Naive thymus-derived CD8-positive, alpha-beta T cell (primary cell): ENCODE data around the gene CAPS. TPM values are rescaled to one million over a fixed set of nuclear protein-coding genes. Genes with fewer than 3 reads are reported as not detected.

ENCODE experiments used
- ATAC-seq, 2 donors: fragments of 150-1000 bp; cut with Tn5 transposase in 1 of 2; sonication (Bioruptor Pico), chemical (Tn5 transposase) in 1 of 2; 1 replicate in 1 of 2; 2 replicates in 1 of 2; pipeline ENCODE4 v1.10.0; 2021; ENCODE audit warnings: mild to moderate bottlenecking in 2 of 2, moderate library complexity in 2 of 2
- POLR2A ChIA-PET: fragments of 350-600 bp; sonication (Branson Sonifier 250); formaldehyde crosslinking; loops from one replicate; lab custom pipeline; 2021; ENCODE audit warnings: antibody characterized with exemption; lab: Charles Lee
- DNase-seq, 10 donors: peaks; one replicate each; pipeline versions ENCODE4 v3.0.0 to v3.0.0-alpha.2; 2020 to 2022
- H3K27ac Mint-ChIP-seq, 10 donors: one replicate each; pipeline ENCODE4 v1.8.0; 2020 to 2022; ENCODE audit warnings: mild to moderate bottlenecking in 10 of 10, mixed read lengths in 10 of 10, moderate library complexity in 4 of 10, inconsistent platforms in 1 of 10
- H3K27me3 Mint-ChIP-seq, 5 donors: one replicate each; pipeline ENCODE4 v1.8.0; 2021 to 2022; ENCODE audit warnings: mixed read lengths in 5 of 5
- H3K36me3 Mint-ChIP-seq, 3 donors: one replicate each; pipeline ENCODE4 v1.8.0; 2020 to 2022; ENCODE audit warnings: mixed read lengths in 3 of 3, mild to moderate bottlenecking in 2 of 3, inconsistent platforms in 1 of 3
- H3K4me1 Mint-ChIP-seq, 4 donors: one replicate each; pipeline ENCODE4 v1.8.0; 2021 to 2022; ENCODE audit warnings: mixed read lengths in 4 of 4
- H3K4me3 Mint-ChIP-seq, 10 donors: one replicate each; pipeline ENCODE4 v1.8.0; 2020 to 2022; ENCODE audit warnings: mild to moderate bottlenecking in 10 of 10, mixed read lengths in 10 of 10, moderate library complexity in 6 of 10, inconsistent platforms in 1 of 10
- H3K9me3 Mint-ChIP-seq, 9 donors: one replicate each; pipeline ENCODE4 v1.8.0; 2020 to 2022; ENCODE audit warnings: mixed read lengths in 9 of 9, mild to moderate bottlenecking in 3 of 9, inconsistent platforms in 1 of 9, moderate library complexity in 1 of 9
- polyA plus RNA-seq, 3 donors: library from polyadenylated mRNA; unstranded; fragments of 300-500 nt; fragmentation: Illumina TruSeq; gene quantifications; one replicate each; pipeline ENCODE4 v1.2.3, GENCODE V29; 2021
- total RNA-seq, 8 experiments: library from RNA in 2 of 8; stranded (reverse) in 2 of 8; gene quantifications; one replicate each; pipeline ENCODE4 v1.2.3 and lab custom pipeline; 2021 to 2026

The CAPS gene
- total and polyA plus RNA-seq, 5 experiments from 2014 or later: 1.3 to 58.3 (median 2.8) TPM

DNA sequence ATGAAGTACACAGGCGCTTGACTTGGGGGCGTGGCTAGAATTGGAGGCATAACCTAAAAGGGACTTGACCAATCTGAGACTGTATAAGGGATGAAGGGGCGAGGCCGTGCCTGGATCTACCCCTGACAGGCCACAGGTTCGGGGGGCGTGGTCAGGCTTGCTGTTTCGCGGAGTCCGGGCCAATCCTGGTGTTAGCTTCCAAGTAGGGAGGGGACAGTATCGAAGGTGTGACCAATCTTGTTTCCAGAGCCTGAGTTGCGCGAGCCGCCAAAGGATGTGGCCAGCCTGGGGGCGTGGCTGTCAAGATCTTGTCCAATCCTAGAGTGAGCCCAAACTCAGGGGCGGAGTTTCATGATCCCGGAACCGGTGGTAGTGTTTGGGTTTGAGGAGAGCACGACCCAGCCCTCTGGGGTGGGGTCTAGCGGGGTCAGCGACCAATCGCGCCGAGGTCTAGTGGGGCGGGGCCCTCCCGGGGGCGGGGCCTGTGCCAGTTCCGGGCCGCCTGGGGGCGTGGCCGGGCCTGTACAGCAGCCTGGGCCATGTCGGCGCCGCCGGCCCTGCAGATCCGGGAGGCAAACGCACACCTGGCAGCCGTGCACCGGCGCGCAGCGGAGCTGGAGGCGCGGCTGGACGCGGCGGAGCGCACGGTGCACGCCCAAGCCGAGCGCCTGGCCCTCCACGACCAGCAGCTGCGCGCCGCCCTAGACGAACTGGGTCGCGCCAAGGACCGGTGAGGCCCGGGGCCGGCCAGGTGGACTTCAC is 9.5 kb upstream of the CAPS start, which contains the start of gene VMAC:
VMAC (plus strand) TSS at position 521 of the 762 bp plus-strand sequence; CDS start at position 540, 19 bp downstream.
- Mint-ChIP-seq H3K27ac (peak within 1 kb of the TSS; percentile 98 to 100 (median 99)), H3K36me3 (peaks cover 0 to 33% (median 3%) of the 10 kb centered on the region in 3 donors), H3K27me3 (peaks cover 0 to 2% (median 0%) of the 10 kb centered on the region in 5 donors), H3K4me1 (peaks cover 19 to 57% (median 43%) of the 10 kb centered on the region in 4 donors), H3K9me3 (no peaks in the 10 kb centered on the region), H3K4me3 (peak within 1 kb of the TSS; percentile 91 to 99 (median 97))
- DNase-seq (peak; percentile 99 to 100 (median 100)), ATAC-seq (peak; percentile 77 to 80)
- POLR2A ChIA-PET: interaction anchor here (0.5 to 3.8 kb wide), 27 partner anchors 11 to 1726 kb away, joined by 3 to 71 read pairs (median 6); partner anchors contain the start of genes DUS3L, KDM4B, KHSRP and RANBP3

DNA sequence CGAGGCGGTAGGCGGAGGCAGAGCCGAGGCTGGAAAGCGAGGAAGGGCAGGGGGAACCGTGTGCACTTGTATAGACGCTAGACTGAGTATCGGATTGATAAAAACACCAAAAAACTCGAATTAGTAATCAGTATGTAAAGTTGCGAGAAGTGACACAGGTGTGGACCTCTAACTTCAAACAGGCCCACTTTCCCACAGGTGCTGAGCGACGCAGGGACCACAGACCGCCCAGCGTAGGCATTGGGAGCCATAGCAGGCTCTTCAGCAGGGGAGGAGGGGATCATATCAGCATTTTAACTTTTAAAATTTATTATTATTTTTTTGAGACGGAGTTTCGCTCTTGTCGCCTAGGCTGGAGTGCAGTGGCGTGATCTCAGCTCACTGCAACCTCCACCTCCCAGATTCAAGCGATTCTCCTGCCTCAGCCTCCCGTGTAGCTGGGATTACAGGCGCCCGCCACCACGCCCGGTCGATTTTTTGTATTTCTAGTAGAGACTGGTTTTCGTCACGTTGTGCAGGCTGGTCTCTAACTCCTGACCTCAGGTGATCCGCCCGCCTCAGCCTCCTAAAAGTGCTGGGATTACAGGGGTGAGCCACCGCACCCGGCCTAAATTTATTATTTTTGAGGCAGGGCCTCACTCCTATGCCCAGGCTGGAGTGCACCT is 8.8 kb upstream of the CAPS start:
- Mint-ChIP-seq H3K27me3 (peaks cover 0 to 2% (median 0%) of the 10 kb centered on the region in 5 donors), H3K4me3 (peak overlapping the region; percentile 79 to 99 (median 96)), H3K9me3 (no peaks in the 10 kb centered on the region), H3K4me1 (peaks cover 19 to 51% (median 41%) of the 10 kb centered on the region in 4 donors), H3K36me3 (peaks cover 0 to 35% (median 5%) of the 10 kb centered on the region in 3 donors), H3K27ac (peak overlapping the region in 9 of 10 donors; percentile 71 to 100 (median 86))
- ATAC-seq (no peak), DNase-seq (peak in 3 of 10 donors; percentile 15 to 36 (median 16))
- POLR2A ChIA-PET: interaction anchor here (0.6 to 3.8 kb wide), 14 partner anchors 10 to 215 kb away, joined by 3 to 71 read pairs (median 8); partner anchors contain the start of genes RANBP3 and RPL36

DNA sequence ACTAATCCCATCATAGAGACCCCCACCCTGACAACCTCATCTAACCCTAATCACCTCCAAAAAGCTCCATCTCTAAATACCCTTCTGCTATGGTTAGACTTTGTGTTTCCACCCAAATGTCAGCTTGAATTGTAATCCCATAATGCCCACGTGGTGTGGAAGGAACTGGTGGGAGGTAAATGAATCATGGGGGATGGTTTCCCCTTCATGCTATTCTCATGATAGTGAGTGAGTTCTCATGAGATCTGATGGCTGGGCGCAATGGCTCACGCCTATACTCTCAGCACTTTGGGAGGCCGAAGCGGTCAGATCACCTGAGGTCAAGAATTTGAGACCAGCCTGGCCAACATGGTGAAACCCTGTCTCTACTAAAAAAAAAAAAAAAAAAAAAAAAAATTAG is 6.8 kb upstream of the CAPS start:
- H3K27ac Mint-ChIP-seq: peak overlapping the region in 7 of 10 donors; percentile 1 to 91 (median 38)
- H3K36me3 Mint-ChIP-seq: peaks cover 0 to 27% (median 2%) of the 10 kb centered on the region in 3 donors
- DNase-seq (no peak), ATAC-seq (no peak)
- POLR2A ChIA-PET: interaction anchor here (1.3 kb wide), 1 partner anchor 21 kb away, joined by 4 read pairs; no protein-coding TSS in a partner anchor
- H3K9me3 Mint-ChIP-seq: no peaks in the 10 kb centered on the region
- H3K4me1 Mint-ChIP-seq: peaks cover 12 to 35% (median 30%) of the 10 kb centered on the region in 4 donors
- H3K4me3 Mint-ChIP-seq: peak overlapping the region in 8 of 10 donors; percentile 19 to 63 (median 52)
- peaks cover 0 to 2% (median 0%) of the 10 kb centered on the region in 5 donors for H3K27me3 Mint-ChIP-seq

DNA sequence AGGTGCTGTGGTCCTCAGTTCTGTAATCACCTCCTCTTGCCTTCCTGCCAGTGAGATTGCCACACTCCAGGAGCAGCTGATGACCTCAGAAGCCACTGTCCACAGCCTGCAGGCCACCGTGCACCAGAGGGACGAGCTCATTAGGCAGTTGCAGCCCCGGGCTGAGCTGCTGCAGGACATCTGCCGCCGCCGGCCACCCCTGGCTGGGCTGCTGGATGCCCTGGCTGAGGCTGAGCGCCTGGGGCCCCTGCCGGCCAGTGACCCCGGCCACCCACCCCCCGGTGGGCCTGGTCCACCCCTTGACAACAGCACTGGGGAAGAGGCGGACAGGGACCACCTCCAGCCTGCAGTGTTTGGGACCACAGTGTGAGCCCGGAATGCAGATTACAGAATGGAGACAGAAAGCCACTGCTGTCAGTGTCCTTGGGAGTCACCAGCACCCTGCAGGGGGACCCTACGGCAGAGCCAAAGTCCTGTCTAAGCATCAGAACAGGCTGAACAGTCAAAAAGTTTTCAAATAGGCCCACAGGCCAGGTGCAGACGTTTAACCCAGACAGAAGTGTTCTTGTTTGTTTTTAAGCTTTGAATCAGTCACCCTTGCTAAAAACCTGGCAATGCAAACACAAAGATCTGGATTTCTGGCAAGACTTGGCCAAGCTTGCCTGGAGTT is 5.1 kb upstream of the CAPS start:
- H3K27ac Mint-ChIP-seq: peak overlapping the region in 1 of 10 donors; percentile 53
- H3K36me3 Mint-ChIP-seq: peaks cover 0 to 30% (median 2%) of the 10 kb centered on the region in 3 donors
- ATAC-seq: no peak
- no peaks in the 10 kb centered on the region for H3K27me3 Mint-ChIP-seq
- DNase-seq: no peak
- POLR2A ChIA-PET: no interaction called here
- peaks cover 5 to 24% (median 18%) of the 10 kb centered on the region in 4 donors for H3K4me1 Mint-ChIP-seq
- no peaks in the 10 kb centered on the region for H3K9me3 Mint-ChIP-seq
- no peak overlapping the region for H3K4me3 Mint-ChIP-seq

DNA sequence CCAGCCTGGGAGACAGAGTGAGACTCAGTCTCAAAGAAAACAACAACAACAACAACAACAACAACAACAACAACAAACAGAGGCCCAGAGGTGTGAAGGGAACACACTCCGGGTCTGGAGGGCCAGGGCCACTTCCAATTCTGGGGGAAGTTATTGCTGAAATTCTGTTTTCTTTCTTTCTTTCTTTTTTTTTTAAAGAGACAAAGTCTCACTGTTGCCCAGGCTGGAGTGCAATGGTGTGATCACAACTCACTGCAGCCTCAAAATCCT is 3.5 kb upstream of the CAPS start:
- POLR2A ChIA-PET: no interaction called here
- Mint-ChIP-seq H3K27ac (peak overlapping the region in 1 of 10 donors; percentile 58), H3K4me1 (peaks cover 5 to 21% (median 16%) of the 10 kb centered on the region in 4 donors), H3K36me3 (peaks cover 0 to 31% (median 2%) of the 10 kb centered on the region in 3 donors), H3K9me3 (no peaks in the 10 kb centered on the region), H3K27me3 (no peaks in the 10 kb centered on the region), H3K4me3 (no peak overlapping the region)
- DNase-seq (no peak), ATAC-seq (no peak)

DNA sequence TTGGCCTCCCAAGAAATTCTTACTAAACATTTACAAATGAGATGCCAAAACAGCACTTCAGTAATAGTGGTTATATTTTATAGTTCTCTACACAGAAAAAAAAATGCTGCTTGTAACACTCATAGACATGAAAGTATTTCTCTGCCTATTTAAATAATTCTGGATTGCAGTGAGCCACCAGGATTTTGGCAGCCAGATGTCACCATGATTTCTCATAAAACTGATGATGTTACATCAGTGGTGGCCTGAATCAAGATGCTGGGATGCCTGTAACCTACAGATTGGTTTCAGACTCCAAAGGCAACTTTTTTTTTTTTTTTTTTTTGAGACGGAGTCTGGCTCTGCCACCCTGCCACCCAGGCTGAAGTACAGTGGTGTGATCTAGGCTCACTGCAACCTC is 2.7 kb upstream of the CAPS start:
- Mint-ChIP-seq H3K4me1 (peaks cover 4 to 14% (median 9%) of the 10 kb centered on the region in 4 donors), H3K9me3 (no peaks in the 10 kb centered on the region), H3K4me3 (no peak overlapping the region), H3K27ac (no peak overlapping the region), H3K27me3 (no peaks in the 10 kb centered on the region), H3K36me3 (peaks cover 0 to 36% (median 2%) of the 10 kb centered on the region in 3 donors)
- ATAC-seq (no peak), DNase-seq (no peak)
- POLR2A ChIA-PET: interaction anchor here (0.6 kb wide), 1 partner anchor 217 kb away, joined by 6 read pairs; no protein-coding TSS in a partner anchor

DNA sequence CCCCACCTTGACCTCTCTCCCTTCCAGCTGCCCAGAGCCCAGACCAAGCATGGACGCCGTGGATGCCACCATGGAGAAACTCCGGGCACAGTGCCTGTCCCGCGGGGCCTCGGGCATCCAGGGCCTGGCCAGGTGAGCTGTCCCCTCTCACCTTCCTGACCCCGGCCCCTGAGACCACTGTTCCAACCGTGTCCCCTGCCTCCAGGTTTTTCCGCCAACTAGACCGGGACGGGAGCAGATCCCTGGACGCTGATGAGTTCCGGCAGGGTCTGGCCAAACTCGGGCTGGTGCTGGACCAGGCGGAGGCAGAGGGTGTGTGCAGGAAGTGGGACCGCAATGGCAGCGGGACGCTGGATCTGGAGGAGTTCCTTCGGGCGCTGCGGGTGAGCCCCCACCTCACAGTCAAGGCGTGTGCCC is 312 bp downstream of the CAPS start:
- H3K4me3 Mint-ChIP-seq: no peak overlapping the region
- H3K9me3 Mint-ChIP-seq: no peaks in the 10 kb centered on the region
- DNase-seq (no peak), ATAC-seq (no peak)
- H3K4me1 Mint-ChIP-seq: no peaks in the 10 kb centered on the region
- H3K27ac Mint-ChIP-seq: no peak overlapping the region
- H3K36me3 Mint-ChIP-seq: peaks cover 0 to 42% (median 2%) of the 10 kb centered on the region in 3 donors
- no peaks in the 10 kb centered on the region for H3K27me3 Mint-ChIP-seq
- POLR2A ChIA-PET: interaction anchor here (0.5 to 1.4 kb wide), 3 partner anchors 9 to 413 kb away, joined by 4 to 5 read pairs (median 4); partner anchors contain the start of gene VMAC

DNA sequence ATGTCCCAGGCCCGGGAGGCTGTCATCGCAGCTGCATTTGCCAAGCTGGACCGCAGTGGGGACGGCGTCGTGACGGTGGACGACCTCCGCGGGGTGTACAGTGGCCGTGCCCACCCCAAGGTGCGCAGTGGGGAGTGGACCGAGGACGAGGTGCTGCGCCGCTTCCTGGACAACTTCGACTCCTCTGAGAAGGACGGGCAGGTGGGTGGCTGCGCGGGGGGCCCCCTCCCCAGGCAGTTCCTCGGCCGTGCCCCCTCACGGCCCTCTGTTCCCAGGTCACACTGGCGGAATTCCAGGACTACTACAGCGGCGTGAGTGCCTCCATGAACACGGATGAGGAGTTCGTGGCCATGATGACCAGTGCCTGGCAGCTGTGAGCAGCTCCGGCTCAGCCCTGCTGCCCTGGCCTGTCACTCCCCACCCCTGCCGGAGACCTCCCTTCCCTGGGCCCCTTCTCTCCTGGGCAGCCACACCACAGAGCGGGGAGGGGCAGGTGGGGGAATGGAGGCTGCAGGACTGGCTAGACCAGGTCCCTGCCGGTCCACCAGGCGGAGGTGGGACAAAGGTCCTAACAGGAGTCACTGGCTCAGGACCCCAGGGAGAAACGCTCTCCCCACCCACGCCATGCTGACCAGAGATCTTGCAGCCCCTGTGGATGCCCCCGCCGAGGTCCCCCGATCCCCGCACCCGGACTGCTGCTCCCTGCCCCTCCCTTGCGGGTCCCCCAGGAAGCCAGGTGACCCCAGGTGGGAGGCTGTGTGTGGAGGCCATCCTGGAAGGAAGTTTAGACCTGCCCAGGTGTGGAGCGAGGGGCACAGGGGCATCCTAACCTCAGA is 1.1 kb downstream of the CAPS start:
- POLR2A ChIA-PET: interaction anchor here (0.6 to 1.4 kb wide), 3 partner anchors 10 to 412 kb away, joined by 4 read pairs; partner anchors contain the start of genes NDUFA11 and VMAC
- H3K9me3 Mint-ChIP-seq: no peaks in the 10 kb centered on the region

DNA sequence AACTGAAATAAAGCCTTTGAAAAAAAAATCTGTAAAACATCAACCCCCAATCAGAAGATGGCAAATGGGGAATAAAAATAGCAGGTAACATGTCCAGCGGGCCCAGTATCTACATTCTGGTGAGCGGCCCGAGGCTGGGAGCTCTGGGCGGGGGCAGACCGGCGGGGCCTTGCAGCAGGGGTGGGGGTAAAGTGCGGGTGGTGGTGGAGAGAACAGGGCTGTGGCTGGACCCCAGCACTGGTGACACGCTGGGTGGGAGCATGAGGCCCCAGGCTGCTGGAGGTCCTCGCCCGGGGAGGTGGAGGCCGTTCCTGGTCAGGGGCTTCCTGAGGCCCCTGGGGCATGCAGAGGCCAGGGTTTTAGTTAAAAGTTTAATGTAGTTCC is 1.7 kb downstream of the CAPS start:
- no peak for ATAC-seq
- Mint-ChIP-seq H3K27ac (peak overlapping the region in 1 of 10 donors; percentile 87), H3K4me3 (no peak overlapping the region), H3K36me3 (peaks cover 0 to 42% (median 2%) of the 10 kb centered on the region in 3 donors), H3K27me3 (no peaks in the 10 kb centered on the region), H3K9me3 (no peaks in the 10 kb centered on the region), H3K4me1 (no peaks in the 10 kb centered on the region)
- no peak for DNase-seq
- POLR2A ChIA-PET: interaction anchor here (1.4 kb wide), 2 partner anchors 11 to 12 kb away, joined by 4 read pairs; partner anchors contain the start of genes NDUFA11 and VMAC

More for the DNA sequence above, 1.1 kb downstream of the CAPS start:
- DNase-seq: no peak
- H3K4me1 Mint-ChIP-seq: no peaks in the 10 kb centered on the region
- H3K27ac Mint-ChIP-seq: no peak overlapping the region
- H3K36me3 Mint-ChIP-seq: peaks cover 0 to 41% (median 2%) of the 10 kb centered on the region in 3 donors
- no peaks in the 10 kb centered on the region for H3K27me3 Mint-ChIP-seq
- no peak overlapping the region for H3K4me3 Mint-ChIP-seq
- ATAC-seq: no peak

DNA sequence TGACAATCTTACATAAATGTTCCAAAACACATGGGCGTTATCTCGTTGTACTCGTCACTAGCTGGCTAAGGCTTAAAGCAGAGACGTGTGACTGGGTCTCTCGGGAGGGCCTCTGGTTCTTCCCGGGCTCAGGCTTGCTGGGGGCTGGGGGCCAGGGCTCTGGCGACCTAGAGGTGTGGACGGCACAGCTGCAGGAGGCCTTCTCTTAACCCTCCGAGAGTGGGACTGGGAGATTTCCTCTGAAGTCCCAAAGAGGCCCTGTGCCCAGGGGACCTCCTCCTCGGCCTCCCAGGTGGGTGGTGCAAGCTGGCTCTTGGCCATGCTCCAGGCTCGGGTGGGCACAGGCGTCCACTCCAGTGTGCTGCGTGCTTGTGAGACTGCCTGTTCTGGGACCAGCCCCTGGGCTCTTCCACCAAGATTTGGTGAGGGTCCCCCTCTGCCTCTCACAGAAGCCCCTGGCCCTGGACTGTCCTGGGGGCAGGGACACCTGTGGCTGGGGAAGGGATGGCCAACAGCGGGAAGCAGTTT is 2.2 kb downstream of the CAPS start:
- H3K36me3 Mint-ChIP-seq: peaks cover 0 to 46% (median 2%) of the 10 kb centered on the region in 3 donors
- no peaks in the 10 kb centered on the region for H3K27me3 Mint-ChIP-seq
- peak overlapping the region in 2 of 10 donors; percentile 7 to 87 for H3K27ac Mint-ChIP-seq
- no peaks in the 10 kb centered on the region for H3K9me3 Mint-ChIP-seq
- ATAC-seq: no peak
- POLR2A ChIA-PET: interaction anchor here (1.4 kb wide), 1 partner anchor 13 kb away, joined by 4 read pairs; the partner anchor contains the start of gene NDUFA11
- DNase-seq: no peak
- no peak overlapping the region for H3K4me3 Mint-ChIP-seq
- H3K4me1 Mint-ChIP-seq: no peaks in the 10 kb centered on the region

DNA sequence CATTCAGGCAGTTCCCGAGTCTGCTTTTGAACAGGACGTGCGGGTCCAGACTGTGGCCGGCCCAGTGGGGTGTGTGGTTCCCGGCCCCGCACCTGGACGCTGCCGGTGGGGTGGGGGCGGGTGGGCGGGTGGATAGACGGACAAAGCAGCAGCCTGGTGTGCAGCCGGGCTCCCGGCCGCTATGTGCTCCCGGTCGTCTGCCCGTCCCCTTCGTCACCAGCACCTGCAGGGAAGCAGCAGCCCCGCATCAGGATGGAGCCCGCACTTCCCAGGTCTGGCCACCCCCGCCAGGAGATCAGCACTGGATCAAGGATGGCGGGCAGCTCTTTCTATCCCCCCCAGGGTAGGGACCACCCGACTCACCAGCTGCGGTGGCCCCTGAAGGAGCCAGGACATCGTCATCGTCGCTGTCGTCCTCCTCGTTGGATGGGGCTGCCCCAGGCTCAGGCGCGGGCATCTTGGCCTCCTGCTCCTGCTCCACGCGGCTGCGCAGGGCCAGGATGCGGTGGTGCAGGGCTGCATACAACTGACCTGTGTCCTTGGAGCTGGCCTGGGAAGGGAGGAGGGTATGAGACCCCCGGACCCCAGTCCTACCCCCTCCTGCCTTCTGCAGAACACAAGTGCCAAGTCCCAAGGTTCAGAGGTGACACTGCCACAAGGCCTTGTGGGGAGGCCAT is 3.5 kb downstream of the CAPS start:
- POLR2A ChIA-PET: no interaction called here
- Mint-ChIP-seq H3K4me1 (no peaks in the 10 kb centered on the region), H3K27me3 (no peaks in the 10 kb centered on the region), H3K36me3 (peaks cover 0 to 59% (median 8%) of the 10 kb centered on the region in 3 donors), H3K9me3 (no peaks in the 10 kb centered on the region), H3K4me3 (no peak overlapping the region), H3K27ac (no peak overlapping the region)
- ATAC-seq: no peak
- DNase-seq: no peak
